Activated CD4-positive, alpha-beta T cell treated with anti-CD3 and anti-CD28 coated beads, Interleukin-2, amount 50 U/mL, for 24 hours (primary cell): ENCODE results near the gene MAPK1.

ENCODE experiments used
- DNase-seq, 2 donors: peaks; one replicate each; pipeline ENCODE4 v3.0.0-alpha.2; 2020; ENCODE audit warnings: low read depth in 1 of 2, low spot score in 1 of 2

Gene MAPK1

DNA sequence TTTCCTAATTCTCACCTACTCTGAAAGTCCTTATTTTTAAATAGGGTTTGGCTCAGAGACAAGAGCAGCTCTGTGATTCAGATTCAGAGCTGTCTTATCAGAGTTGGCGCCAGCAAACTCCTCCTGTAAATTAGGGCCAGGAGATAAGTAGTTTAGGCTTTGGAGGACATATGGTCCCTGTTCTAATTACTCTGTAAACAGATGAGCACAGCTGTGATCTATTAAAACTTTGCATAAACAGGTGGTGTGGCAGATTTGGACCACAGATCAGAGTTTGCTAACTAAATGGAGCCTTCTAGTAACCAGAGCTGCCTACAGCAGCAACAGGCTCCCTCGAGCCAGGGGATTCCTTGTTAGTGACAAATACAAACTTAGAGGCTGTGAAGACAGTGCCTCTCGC is 159.8 kb downstream of the MAPK1 start:
- DNase-seq, result no peak
